ENCODE data around the gene HOXA1. TPM values are rescaled to one million over a fixed set of nuclear protein-coding genes. Genes with fewer than 3 reads are reported as not detected.

HOXA1 gene
- polyA plus RNA-seq, 2 of the 4 experiments (the other 2 are of a cell fraction), result 2.8 to 5.0 TPM

DNA sequence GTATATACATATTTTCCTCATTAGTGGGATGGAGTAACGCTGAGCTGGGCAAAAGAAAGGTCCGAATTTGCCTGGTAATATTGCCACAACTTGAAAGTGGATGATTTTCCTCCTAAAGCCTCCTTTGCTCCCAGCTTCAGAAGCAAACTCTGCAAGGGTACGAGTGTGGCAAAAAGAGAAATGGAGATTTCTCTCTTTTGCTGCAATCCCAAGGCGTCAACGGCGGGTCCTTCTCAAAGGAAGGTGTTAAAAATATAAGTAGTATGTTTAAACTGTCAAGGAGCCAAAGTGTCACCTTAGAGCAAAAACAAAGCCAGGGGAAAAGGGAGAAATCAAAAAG lies 19.1 kb upstream of the HOXA1 start:
- FAIRE-seq (no peak), DNase-seq (ENCODE audit: low read depth in 1 of 2, low spot score in 1 of 2) (no peak), ATAC-seq (no peak)
- ChIA-PET CTCF (interaction anchor here (0.8 to 3.6 kb wide), 12 partner anchors 9 to 425 kb away, joined by 3 to 18 read pairs (median 3); partner anchors contain the start of genes HOXA4 and HOXA5), POLR2A (interaction anchor here (0.5 to 5.1 kb wide), 10 partner anchors 8 to 897 kb away, joined by 3 to 34 read pairs (median 8); partner anchors contain the start of genes HOXA1, HOXA4, HOXA5 and SKAP2)
- 6% methylated on average over 6 of the region's 6 CpGs for WGBS (ENCODE audit: missing lambda C conversion rate)
- Histone ChIP-seq H3K4me2 (peak overlapping the region; percentile 88), H3K9me3 (no peaks in the 10 kb centered on the region), H3K4me1 (peaks cover 59% of the 10 kb centered on the region), H3K4me3 (peak overlapping the region; percentile 44), H3K27ac (peak overlapping the region; percentile 83 to 90)
- TF ChIP-seq RNF2 (IDR thresholded peaks at IDR 0.05; ENCODE audit: borderline replicate concordance, low read depth), result no peak
- no peak for TF ChIP-seq NPAS2 (CRISPR knock-in tag; IDR thresholded peaks at IDR 0.05; ENCODE audit: borderline replicate concordance)
- TF ChIP-seq, protein P1, sequence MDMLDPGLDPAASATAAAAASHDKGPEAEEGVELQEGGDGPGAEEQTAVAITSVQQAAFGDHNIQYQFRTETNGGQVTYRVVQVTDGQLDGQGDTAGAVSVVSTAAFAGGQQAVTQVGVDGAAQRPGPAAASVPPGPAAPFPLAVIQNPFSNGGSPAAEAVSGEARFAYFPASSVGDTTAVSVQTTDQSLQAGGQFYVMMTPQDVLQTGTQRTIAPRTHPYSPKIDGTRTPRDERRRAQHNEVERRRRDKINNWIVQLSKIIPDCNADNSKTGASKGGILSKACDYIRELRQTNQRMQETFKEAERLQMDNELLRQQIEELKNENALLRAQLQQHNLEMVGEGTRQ (IDR thresholded peaks at IDR 0.05), result no peak
- no peak for TF ChIP-seq SMC3 (IDR thresholded peaks at IDR 0.05)
- no peak for TF ChIP-seq HDAC2 (IDR thresholded peaks at IDR 0.05)
- TF ChIP-seq HEYL (CRISPR knock-in tag; IDR thresholded peaks at IDR 0.05), result no peak
- TF ChIP-seq TP53 (CRISPR knock-in tag; IDR thresholded peaks at IDR 0.05), result no peak
- no peak for TF ChIP-seq FOXS1 (CRISPR knock-in tag; IDR thresholded peaks at IDR 0.05)
- no peak for TF ChIP-seq ZC3H11A (IDR thresholded peaks at IDR 0.05)
- TF ChIP-seq RARB (CRISPR knock-in tag; IDR thresholded peaks at IDR 0.05), result no peak
- TF ChIP-seq MAZ (IDR thresholded peaks at IDR 0.05; ENCODE audit: borderline replicate concordance, low read depth, low read length), result no peak
- no peak for TF ChIP-seq KDM1A (IDR thresholded peaks at IDR 0.05; ENCODE audit: low read depth)
- TF ChIP-seq, protein P2, sequence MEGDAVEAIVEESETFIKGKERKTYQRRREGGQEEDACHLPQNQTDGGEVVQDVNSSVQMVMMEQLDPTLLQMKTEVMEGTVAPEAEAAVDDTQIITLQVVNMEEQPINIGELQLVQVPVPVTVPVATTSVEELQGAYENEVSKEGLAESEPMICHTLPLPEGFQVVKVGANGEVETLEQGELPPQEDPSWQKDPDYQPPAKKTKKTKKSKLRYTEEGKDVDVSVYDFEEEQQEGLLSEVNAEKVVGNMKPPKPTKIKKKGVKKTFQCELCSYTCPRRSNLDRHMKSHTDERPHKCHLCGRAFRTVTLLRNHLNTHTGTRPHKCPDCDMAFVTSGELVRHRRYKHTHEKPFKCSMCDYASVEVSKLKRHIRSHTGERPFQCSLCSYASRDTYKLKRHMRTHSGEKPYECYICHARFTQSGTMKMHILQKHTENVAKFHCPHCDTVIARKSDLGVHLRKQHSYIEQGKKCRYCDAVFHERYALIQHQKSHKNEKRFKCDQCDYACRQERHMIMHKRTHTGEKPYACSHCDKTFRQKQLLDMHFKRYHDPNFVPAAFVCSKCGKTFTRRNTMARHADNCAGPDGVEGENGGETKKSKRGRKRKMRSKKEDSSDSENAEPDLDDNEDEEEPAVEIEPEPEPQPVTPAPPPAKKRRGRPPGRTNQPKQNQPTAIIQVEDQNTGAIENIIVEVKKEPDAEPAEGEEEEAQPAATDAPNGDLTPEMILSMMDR (IDR thresholded peaks at IDR 0.05), result no peak
- no peak for TF ChIP-seq ZSCAN20 (CRISPR knock-in tag; IDR thresholded peaks at IDR 0.05)
- no peak for TF ChIP-seq RCOR1 (IDR thresholded peaks at IDR 0.05; ENCODE audit: low read depth, low read length)
- TF ChIP-seq PHF8 (IDR thresholded peaks at IDR 0.05; ENCODE audit: borderline replicate concordance, low read depth), result no peak
- no peak for TF ChIP-seq ESRRA (IDR thresholded peaks at IDR 0.05; ENCODE audit: borderline replicate concordance, low read length)

DNA sequence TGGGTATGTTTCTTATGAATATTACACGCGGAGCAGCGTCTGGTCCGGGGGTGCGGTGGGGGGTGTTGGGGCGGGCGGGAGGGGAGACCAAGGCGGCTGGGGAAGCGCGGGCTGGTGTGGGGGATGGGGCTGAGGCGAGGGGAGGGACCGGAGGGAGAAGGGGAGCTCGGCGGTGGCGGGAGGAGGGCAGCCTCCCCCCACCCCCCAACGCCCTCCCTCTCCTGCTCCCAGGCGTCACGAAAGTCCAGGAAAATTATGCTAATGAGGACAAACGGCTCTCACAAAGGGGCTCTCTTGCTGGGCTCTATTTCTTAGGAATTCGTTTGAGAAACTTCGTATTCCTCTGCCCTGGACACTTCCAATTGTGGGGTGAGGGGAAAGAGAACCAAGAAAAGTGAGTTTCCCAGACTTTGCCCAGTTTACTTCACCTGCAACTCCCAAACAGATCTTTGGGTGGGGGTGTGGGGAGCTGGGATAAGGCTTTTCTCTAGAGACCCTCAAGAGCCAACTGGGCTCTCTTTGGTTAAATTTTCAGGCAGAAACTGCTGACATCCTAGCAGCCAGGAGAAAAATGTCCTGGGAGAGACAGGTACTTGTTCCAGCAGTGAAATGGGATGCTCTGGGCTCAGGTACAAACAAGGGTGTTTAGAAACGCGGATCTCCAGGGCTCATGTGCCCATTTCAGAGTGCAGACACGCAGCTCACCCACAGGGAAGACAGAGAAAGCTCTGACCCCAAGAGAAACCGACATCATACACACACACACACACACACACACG lies 18.4 kb upstream of the HOXA1 start:
- CTCF ChIA-PET, result interaction anchor here (0.9 to 2.0 kb wide), 6 partner anchors 9 to 424 kb away, joined by 3 to 10 read pairs (median 5); partner anchors contain the start of gene HOXA4
- peaks cover 58% of the 10 kb centered on the region for H3K4me1 ChIP-seq
- 0% methylated on average over 14 of the region's 26 CpGs for WGBS (ENCODE audit: missing lambda C conversion rate)
- peak overlapping the region; percentile 88 for H3K4me2 ChIP-seq
- peak; percentile 52 to 54 for ATAC-seq
- H3K4me3 ChIP-seq, result peak overlapping the region; percentile 72
- H3K9me3 ChIP-seq, result no peaks in the 10 kb centered on the region
- POLR2A ChIA-PET, result interaction anchor here (0.5 to 5.1 kb wide), 13 partner anchors 8 to 939 kb away, joined by 3 to 34 read pairs (median 5); partner anchors contain the start of genes HOXA1, HOXA4 and SKAP2
- peak; percentile 73 to 80 for DNase-seq (ENCODE audit: low read depth in 1 of 2, low spot score in 1 of 2)
- FAIRE-seq, result no peak
- peak in 1 of 2 experiments; percentile 70; a peak in 2 of 5 replicates for TF ChIP-seq JUN (IDR thresholded peaks at IDR 0.05)
- TF ChIP-seq, protein P3, sequence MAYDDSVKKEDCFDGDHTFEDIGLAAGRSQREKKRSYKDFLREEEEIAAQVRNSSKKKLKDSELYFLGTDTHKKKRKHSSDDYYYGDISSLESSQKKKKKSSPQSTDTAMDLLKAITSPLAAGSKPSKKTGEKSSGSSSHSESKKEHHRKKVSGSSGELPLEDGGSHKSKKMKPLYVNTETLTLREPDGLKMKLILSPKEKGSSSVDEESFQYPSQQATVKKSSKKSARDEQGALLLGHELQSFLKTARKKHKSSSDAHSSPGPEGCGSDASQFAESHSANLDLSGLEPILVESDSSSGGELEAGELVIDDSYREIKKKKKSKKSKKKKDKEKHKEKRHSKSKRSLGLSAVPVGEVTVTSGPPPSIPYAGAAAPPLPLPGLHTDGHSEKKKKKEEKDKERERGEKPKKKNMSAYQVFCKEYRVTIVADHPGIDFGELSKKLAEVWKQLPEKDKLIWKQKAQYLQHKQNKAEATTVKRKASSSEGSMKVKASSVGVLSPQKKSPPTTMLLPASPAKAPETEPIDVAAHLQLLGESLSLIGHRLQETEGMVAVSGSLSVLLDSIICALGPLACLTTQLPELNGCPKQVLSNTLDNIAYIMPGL (CRISPR knock-in tag; IDR thresholded peaks at IDR 0.05; ENCODE audit: borderline replicate concordance), result no peak
- peak overlapping the region; percentile 92 to 98 for H3K27ac ChIP-seq
